Measurements from ENCODE around the gene HOOK1. TPM values are rescaled to one million over a fixed set of nuclear protein-coding genes. Genes with fewer than 3 reads are reported as not detected.

The HOOK1 gene
- total and polyA plus RNA-seq, 7 donors: under 0.01 to 31.4 (median 7.5) TPM; not detected in 1

DNA sequence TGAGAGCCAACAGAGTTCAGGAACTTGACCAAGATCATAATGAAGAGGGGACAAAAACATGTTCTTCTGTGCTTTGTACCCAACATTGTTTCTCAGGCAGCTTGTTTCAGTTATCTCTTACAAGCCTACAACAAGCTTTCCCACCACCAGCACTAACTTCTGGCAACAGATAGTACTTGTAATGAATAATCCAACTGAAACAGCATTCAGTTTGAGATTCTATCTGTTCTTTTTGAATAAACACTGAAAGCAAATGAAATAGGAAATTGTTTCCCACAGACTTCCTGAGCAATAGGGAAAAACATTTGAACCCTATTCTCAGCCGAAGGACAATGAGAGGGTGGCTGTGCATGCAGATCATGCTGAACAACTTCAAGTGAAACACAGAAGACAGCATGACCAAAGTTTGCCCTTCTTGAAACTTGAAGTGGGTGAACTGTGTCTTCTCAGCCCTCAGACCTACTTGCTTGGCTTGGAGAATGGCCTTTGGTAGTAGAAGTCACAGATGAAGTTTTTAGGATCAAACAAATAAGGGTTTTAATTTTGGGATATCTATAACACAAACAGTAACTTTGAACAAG, 11.2 kb upstream of the HOOK1 start:
- H3K4me3 ChIP-seq: no peak overlapping the region
- no peaks in the 10 kb centered on the region for H3K27me3 ChIP-seq
- no peaks in the 10 kb centered on the region for H3K4me1 ChIP-seq
- H3K27ac ChIP-seq: no peak overlapping the region
- TF ChIP-seq, protein P1, sequence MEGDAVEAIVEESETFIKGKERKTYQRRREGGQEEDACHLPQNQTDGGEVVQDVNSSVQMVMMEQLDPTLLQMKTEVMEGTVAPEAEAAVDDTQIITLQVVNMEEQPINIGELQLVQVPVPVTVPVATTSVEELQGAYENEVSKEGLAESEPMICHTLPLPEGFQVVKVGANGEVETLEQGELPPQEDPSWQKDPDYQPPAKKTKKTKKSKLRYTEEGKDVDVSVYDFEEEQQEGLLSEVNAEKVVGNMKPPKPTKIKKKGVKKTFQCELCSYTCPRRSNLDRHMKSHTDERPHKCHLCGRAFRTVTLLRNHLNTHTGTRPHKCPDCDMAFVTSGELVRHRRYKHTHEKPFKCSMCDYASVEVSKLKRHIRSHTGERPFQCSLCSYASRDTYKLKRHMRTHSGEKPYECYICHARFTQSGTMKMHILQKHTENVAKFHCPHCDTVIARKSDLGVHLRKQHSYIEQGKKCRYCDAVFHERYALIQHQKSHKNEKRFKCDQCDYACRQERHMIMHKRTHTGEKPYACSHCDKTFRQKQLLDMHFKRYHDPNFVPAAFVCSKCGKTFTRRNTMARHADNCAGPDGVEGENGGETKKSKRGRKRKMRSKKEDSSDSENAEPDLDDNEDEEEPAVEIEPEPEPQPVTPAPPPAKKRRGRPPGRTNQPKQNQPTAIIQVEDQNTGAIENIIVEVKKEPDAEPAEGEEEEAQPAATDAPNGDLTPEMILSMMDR (IDR thresholded peaks at IDR 0.05): no peak
- TF ChIP-seq EP300 (IDR thresholded peaks at IDR 0.05): no peak
- H3K36me3 ChIP-seq: no peaks in the 10 kb centered on the region
- intact Hi-C loops (cut with DNase I): no loop called here
- WGBS, 2 donors: 70 to 87% methylated on average over 1 of the region's 1 CpG
- peaks cover 0 to 4% (median 0%) of the 10 kb centered on the region in 4 donors for H3K9me3 ChIP-seq
- DNase-seq: no peak

DNA sequence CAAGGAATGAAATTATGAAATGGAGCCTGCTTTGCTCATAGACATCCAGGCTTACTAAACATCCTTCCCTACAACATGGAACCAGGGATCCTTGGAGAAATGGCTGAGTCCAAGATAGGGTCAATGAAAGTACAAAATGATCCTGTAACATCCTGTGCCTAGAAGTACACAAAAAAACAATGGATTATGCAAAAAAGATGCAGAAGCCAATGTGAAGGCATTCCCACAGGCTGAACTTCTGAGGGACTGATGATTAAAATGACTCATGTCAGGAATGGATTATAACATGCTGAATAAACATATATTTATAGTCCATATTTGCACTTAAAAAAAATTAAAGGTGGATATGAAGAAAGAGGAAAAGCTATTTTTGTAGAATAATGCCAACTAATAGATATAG, 10.4 kb upstream of the HOOK1 start:
- no peak overlapping the region for H3K4me3 ChIP-seq
- no peaks in the 10 kb centered on the region for H3K4me1 ChIP-seq
- TF ChIP-seq, protein P1 (IDR thresholded peaks at IDR 0.05): no peak
- TF ChIP-seq POLR2A (IDR thresholded peaks at IDR 0.05): no peak
- TF ChIP-seq EP300 (IDR thresholded peaks at IDR 0.05): no peak
- no peak for TF ChIP-seq POLR2AphosphoS5 (IDR thresholded peaks at IDR 0.05)
- H3K9me3 ChIP-seq: peaks cover 0 to 4% (median 0%) of the 10 kb centered on the region in 4 donors
- DNase-seq: no peak
- no peak overlapping the region for H3K27ac ChIP-seq
- H3K27me3 ChIP-seq: no peaks in the 10 kb centered on the region
- H3K36me3 ChIP-seq: no peaks in the 10 kb centered on the region
- intact Hi-C loops (cut with DNase I): no loop called here

DNA sequence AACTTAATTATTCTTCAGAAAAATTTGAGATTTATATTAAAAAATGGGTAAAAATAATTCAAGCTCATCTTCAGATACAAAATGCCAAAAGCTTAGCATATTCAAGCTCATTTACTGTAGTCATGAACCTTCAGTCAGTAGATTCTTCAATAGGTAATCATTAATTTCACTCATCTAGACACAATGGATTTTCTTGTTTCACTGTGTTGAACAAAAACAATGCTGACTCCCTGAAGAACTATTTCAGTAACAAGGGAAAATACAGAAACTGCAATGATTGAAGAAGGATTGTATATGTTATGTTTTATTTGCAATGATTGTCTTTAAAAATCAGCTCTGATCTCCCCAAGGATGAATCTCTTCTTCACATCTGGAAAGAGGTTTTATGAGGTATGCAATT, 9.2 kb upstream of the HOOK1 start:
- Histone ChIP-seq H3K27me3 (peaks cover 0 to 4% (median 0%) of the 10 kb centered on the region in 3 donors), H3K36me3 (no peaks in the 10 kb centered on the region), H3K4me1 (no peaks in the 10 kb centered on the region), H3K4me3 (no peak overlapping the region), H3K9me3 (peaks cover 0 to 4% (median 0%) of the 10 kb centered on the region in 4 donors), H3K27ac (no peak overlapping the region)
- intact Hi-C loops (cut with DNase I): no loop called here
- no peak for TF ChIP-seq POLR2AphosphoS5 (IDR thresholded peaks at IDR 0.05)
- no peak for TF ChIP-seq POLR2A (IDR thresholded peaks at IDR 0.05)
- TF ChIP-seq, protein P1 (IDR thresholded peaks at IDR 0.05): no peak
- TF ChIP-seq EP300 (IDR thresholded peaks at IDR 0.05): no peak
- no peak for DNase-seq

DNA sequence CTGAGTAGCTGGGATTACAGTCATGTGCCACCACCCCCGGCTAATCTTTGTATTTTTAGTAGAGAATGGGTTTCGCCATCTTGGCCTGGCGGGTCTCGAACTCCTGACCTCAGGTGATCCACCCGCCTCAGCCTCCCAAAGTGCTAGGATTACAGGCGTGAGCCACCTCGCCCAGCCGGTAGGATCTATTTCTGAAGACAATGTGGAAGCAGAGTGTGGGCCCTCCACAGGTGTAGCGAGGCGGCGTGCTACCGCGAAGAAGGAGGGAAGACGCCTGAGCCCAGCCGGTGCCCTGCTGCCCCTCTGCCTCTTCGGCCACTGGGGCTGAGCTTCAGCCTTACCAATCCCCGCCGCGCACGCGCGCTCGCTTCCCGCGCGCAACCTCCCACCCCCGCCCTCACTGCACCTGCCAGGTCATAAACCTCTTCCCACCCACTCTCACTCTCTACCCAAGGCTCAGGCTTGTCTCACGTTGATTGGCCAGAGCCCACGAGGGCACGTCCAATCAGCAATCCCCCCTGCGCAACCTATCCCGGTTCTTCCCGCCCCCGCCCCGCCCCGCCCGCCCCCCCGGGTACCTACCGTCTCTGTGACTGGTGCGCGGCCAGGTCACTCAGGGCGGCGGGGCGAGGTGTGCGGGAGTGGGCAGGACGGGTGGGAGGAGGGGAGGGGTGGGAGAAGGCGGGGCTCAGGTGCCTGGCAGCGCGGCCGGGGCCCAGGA, 409 bp upstream of the HOOK1 start:
- H3K27ac ChIP-seq: no peak overlapping the region
- 3 to 8% methylated on average over 50 of the region's 50 CpGs for WGBS, 2 donors
- DNase-seq: no peak

More for the DNA sequence above, 409 bp upstream of the HOOK1 start:
- intact Hi-C loops (cut with DNase I): no loop called here
- no peaks in the 10 kb centered on the region for H3K9me3 ChIP-seq
- H3K4me1 ChIP-seq: peaks cover 0 to 18% (median 14%) of the 10 kb centered on the region in 4 donors
- H3K4me3 ChIP-seq: peak overlapping the region; percentile 8 to 44 (median 36)
- no peaks in the 10 kb centered on the region for H3K36me3 ChIP-seq
- peaks cover 24 to 67% (median 39%) of the 10 kb centered on the region in 3 donors for H3K27me3 ChIP-seq
- no peak for TF ChIP-seq POLR2AphosphoS5 (IDR thresholded peaks at IDR 0.05)
- TF ChIP-seq, protein P1 (IDR thresholded peaks at IDR 0.05): no peak
- TF ChIP-seq EP300 (IDR thresholded peaks at IDR 0.05): no peak
- TF ChIP-seq POLR2A (IDR thresholded peaks at IDR 0.05): no peak
